Endothelial cell of umbilical vein (primary cell): Measurements from ENCODE around the gene CRISPLD2. TPM values are rescaled to one million over a fixed set of nuclear protein-coding genes. Genes with fewer than 3 reads are reported as not detected.

Experiments used
- BruUV-seq: library from RNA; stranded (reverse); fragments of 400-500 nt; replicated peaks from 2 replicates; lab custom pipeline; 2021; lab: Mats Ljungman, UMichigan
- CTCF ChIA-PET: fragments of 300-600, 350-600 bp; sonication (Branson Sonifier 250); formaldehyde crosslinking; loops from one replicate; lab custom pipeline; 2021; ENCODE audit warnings: antibody characterized with exemption, inconsistent platforms; lab: Charles Lee
- POLR2A ChIA-PET: fragments of 300-600, 350-600 bp; sonication (Branson Sonifier 250); formaldehyde crosslinking; loops from one replicate; lab custom pipeline; 2021; ENCODE audit warnings: antibody characterized with exemption, inconsistent platforms; lab: Charles Lee
- DNase-seq: peaks from one replicate; pipeline ENCODE4 v3.0.0-alpha.2; 2011; ENCODE audit warnings: low read depth, low spot score
- FAIRE-seq: peaks from 2 replicates; lab custom pipeline; 2011; peaks lifted over from hg19 to GRCh38; lab: Jason Lieb, UNC
- H2AFZ ChIP-seq: 2 replicates; pipeline ENCODE4 v1.6.0; 2012; ENCODE audit warnings: low read depth, low read length, control low read depth, inconsistent platforms
- H3K27ac ChIP-seq: 2 replicates; pipeline ENCODE4 v1.5.1; 2011; ENCODE audit warnings: low read depth, mild to moderate bottlenecking, control low read depth, low read length, moderate library complexity; ENCODE audit not compliant: insufficient read depth
- H3K27me3 ChIP-seq, 2 experiments: 2 replicates each; pipeline versions ENCODE4 v1.6.0 to v1.6.1; 2011; ENCODE audit warnings: low read length in 2 of 2, mixed read lengths in 1 of 2; ENCODE audit not compliant: control insufficient read depth in 2 of 2, insufficient read depth in 2 of 2
- H3K36me3 ChIP-seq, 2 experiments: 2 replicates in 1 of 2; 3 replicates in 1 of 2; pipeline ENCODE4 v1.5.1; 2011; ENCODE audit warnings: low read length in 2 of 2, mild to moderate bottlenecking in 1 of 2, moderate library complexity in 1 of 2; ENCODE audit not compliant: control insufficient read depth in 2 of 2, insufficient read depth in 2 of 2; ENCODE audit errors: extremely low read depth in 1 of 2
- H3K4me1 ChIP-seq: 3 replicates; pipeline ENCODE4 v1.5.1; 2011; ENCODE audit warnings: mild to moderate bottlenecking, low read length; ENCODE audit not compliant: control insufficient read depth, insufficient read depth; ENCODE audit errors: extremely low read depth
- H3K4me2 ChIP-seq: 2 replicates; pipeline ENCODE4 v1.6.1; 2011; ENCODE audit warnings: low read length, control low read depth, mixed read lengths; ENCODE audit not compliant: insufficient read depth
- H3K4me3 ChIP-seq, 3 experiments: fragments of 200-600 bp in 1 of 3; sonication (generic), shearing (Covaris generic) in 1 of 3; replicated peaks in 1 of 3; 2 replicates each; pipeline ENCODE4 v1.5.1; 2011 to 2016; ENCODE audit warnings: control low read depth in 3 of 3, low read length in 3 of 3, mild to moderate bottlenecking in 2 of 3, inconsistent platforms in 1 of 3, low read depth in 1 of 3, moderate library complexity in 1 of 3; ENCODE audit not compliant: insufficient read depth in 1 of 3
- H3K79me2 ChIP-seq: 2 replicates; pipeline ENCODE4 v1.6.0; 2012; ENCODE audit warnings: low read length, inconsistent platforms; ENCODE audit not compliant: control insufficient read depth, insufficient read depth
- H3K9ac ChIP-seq: replicated peaks from 2 replicates; pipeline ENCODE3; 2011; ENCODE audit warnings: low read length, control low read depth; ENCODE audit not compliant: insufficient read depth; ENCODE audit errors: extremely low read depth
- H3K9me1 ChIP-seq: replicated peaks from 3 replicates; pipeline ENCODE4 v1.6.0; 2011; ENCODE audit warnings: mild to moderate bottlenecking, low read length; ENCODE audit not compliant: control insufficient read depth, insufficient read depth; ENCODE audit errors: extremely low read depth
- H3K9me3 ChIP-seq: replicated peaks from 2 replicates; pipeline ENCODE4 v1.5.1; 2012; ENCODE audit warnings: low read length, inconsistent platforms; ENCODE audit not compliant: control insufficient read depth, insufficient read depth
- H4K20me1 ChIP-seq: replicated peaks from 2 replicates; pipeline ENCODE3; 2011; ENCODE audit warnings: mild to moderate bottlenecking, low read length; ENCODE audit not compliant: control insufficient read depth, insufficient read depth; ENCODE audit errors: extremely low read depth
- CTCF ChIP-seq, 2 donors: IDR thresholded peaks; 1 replicate in 1 of 2; 2 replicates in 1 of 2; pipeline ENCODE4 v1.5.1; 2011; ENCODE audit warnings: low read length in 2 of 2, mild to moderate bottlenecking in 2 of 2, moderate library complexity in 2 of 2, control low read depth in 1 of 2, inconsistent platforms in 1 of 2, low read depth in 1 of 2; ENCODE audit not compliant: insufficient read depth in 1 of 2; ENCODE audit errors: extremely low read depth in 1 of 2
- EZH2 ChIP-seq: IDR thresholded peaks from 2 replicates; pipeline ENCODE4 v1.6.1; 2012; ENCODE audit warnings: borderline replicate concordance, low read depth, mild to moderate bottlenecking, moderate library complexity, low read length, inconsistent platforms; ENCODE audit not compliant: severe bottlenecking
- FOS ChIP-seq: IDR thresholded peaks from 2 replicates; pipeline ENCODE4 v1.6.1; 2011; ENCODE audit warnings: mild to moderate bottlenecking, low read length, moderate library complexity, borderline replicate concordance; ENCODE audit not compliant: insufficient read depth
- MAX ChIP-seq: IDR thresholded peaks from 2 replicates; pipeline ENCODE4 v1.6.1; 2011; ENCODE audit not compliant: insufficient read depth, insufficient read length
- POLR2A ChIP-seq: IDR thresholded peaks from 2 replicates; pipeline ENCODE4 v1.6.1; 2012; ENCODE audit warnings: low read depth, mild to moderate bottlenecking, control low read depth, low read length
- POLR2AphosphoS5 ChIP-seq: IDR thresholded peaks from 2 replicates; pipeline ENCODE4 v1.6.1; 2012; ENCODE audit warnings: low read depth, mild to moderate bottlenecking, control low read depth, low read length, moderate library complexity; ENCODE audit not compliant: insufficient read depth
- dilution Hi-C: fragments of 300-500 bp; cut with MboI; formaldehyde crosslinking; loops from one replicate; pipeline ENCODE4 v1.15.0; 2019; ENCODE audit warnings: low sequenced_read_pairs; ENCODE audit not compliant: extremely low pct_ligation_motif_present
- intact Hi-C: fragments of 100-400 bp; cut with micrococcal nuclease; formaldehyde crosslinking; loops from one replicate; pipeline ENCODE4 v1.10.0; 2022
- polyA plus RNA-seq, 4 experiments: library from polyadenylated mRNA; depleted of rRNA in 3 of 4; stranded (reverse) in 3 of 4; unstranded in 1 of 4; fragments of >200 nt; gene quantifications; 2 replicates each; pipeline versions ENCODE4 v1.2.1 to v1.2.3, GENCODE V29; 2011 to 2012; ENCODE audit warnings: missing spikeins in 1 of 4
- total RNA-seq: library from RNA; stranded (reverse); gene quantifications from 2 replicates; pipeline ENCODE4 v1.2.3, GENCODE V29; 2021

Gene CRISPLD2
- total and polyA plus RNA-seq, 2 donors (not counting 3 experiments of a cell fraction or from before 2014, with no cell fraction given) = 0.14 to 0.73 TPM

- Histone ChIP-seq H3K4me2 (peak overlapping the region; percentile 69), H4K20me1 (no peaks in the 10 kb centered on the region), H3K9ac (no peak overlapping the region), H3K27me3 (peaks cover 3 to 10% of the 10 kb centered on the region in 2 experiments), H3K9me1 (no peaks in the 10 kb centered on the region), H3K4me1 (peaks cover 4% of the 10 kb centered on the region), H3K36me3 (no peaks in the 10 kb centered on the region), H3K4me3 (peak overlapping the region in 1 of 3 experiments; percentile 37), H2AFZ (no peak overlapping the region), H3K79me2 (no peaks in the 10 kb centered on the region), H3K27ac (no peak overlapping the region), H3K9me3 (no peaks in the 10 kb centered on the region)
- no TSS peak for BruUV-seq
- ChIA-PET CTCF (interaction anchor here (1.0 to 3.6 kb wide), 3 partner anchors 14 to 151 kb away, joined by 3 to 11 read pairs (median 5); no protein-coding TSS in a partner anchor), POLR2A (interaction anchor here (1.0 to 1.1 kb wide), 2 partner anchors 31 to 64 kb away, joined by 3 to 4 read pairs; no protein-coding TSS in a partner anchor)
- intact Hi-C loops = no loop called here
- no peak for FAIRE-seq
- dilution Hi-C loops = no loop called here
- DNase-seq = no peak
- no peak for TF ChIP-seq MAX
- TF ChIP-seq POLR2A = no peak
- no peak for TF ChIP-seq POLR2AphosphoS5
- no peak for TF ChIP-seq EZH2
- no peak for TF ChIP-seq FOS
- no peak for TF ChIP-seq CTCF (IDR thresholded peaks at IDR 0.05; ENCODE audit: extremely low read depth in 1 of 2, insufficient read depth in 1 of 2, low read depth in 1 of 2, low read length in 2 of 2)
Measured at GRCh38 chr16:84820305-84820684, 510 bp downstream of the CRISPLD2 start.
